GM19035 (cell line): Measurements from ENCODE around the gene SENP5.

ENCODE experiments used
- ATAC-seq: cut with Tn5 transposase; IDR thresholded peaks from one replicate; pipeline ENCODE4 v1.9.1; 2021; ENCODE audit not compliant: unreplicated experiment

The SENP5 gene

GRCh38 chr3:196886144-196886543, 18.4 kb downstream of the SENP5 start:
- ATAC-seq = peak; percentile 45

GRCh38 chr3:196889844-196890708, 22.4 kb downstream of the SENP5 start:
- ATAC-seq = no peak

- ATAC-seq = no peak
Measured at GRCh38 chr3:196894557-196895295, 27.0 kb downstream of the SENP5 start.

DNA sequence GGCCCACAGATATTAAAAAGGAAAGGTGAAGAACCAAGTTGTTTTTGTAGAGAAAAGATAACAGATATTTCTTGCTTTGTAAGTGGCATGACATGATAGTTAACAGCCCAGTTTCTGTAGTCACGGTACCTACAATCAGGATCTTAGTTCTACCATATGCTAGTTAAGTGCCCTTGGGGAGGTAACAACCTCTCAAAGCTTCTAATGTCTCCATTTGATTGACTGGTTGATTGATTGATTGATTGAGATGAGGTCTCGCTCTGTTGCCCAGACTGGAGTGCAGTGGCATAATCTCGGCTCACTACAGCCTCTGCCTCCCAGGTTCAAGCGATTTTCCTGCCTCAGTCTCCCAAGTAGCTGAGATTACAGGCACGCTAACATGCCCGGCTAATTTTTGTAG, 28.5 kb downstream of the SENP5 start:
- ATAC-seq = no peak

DNA sequence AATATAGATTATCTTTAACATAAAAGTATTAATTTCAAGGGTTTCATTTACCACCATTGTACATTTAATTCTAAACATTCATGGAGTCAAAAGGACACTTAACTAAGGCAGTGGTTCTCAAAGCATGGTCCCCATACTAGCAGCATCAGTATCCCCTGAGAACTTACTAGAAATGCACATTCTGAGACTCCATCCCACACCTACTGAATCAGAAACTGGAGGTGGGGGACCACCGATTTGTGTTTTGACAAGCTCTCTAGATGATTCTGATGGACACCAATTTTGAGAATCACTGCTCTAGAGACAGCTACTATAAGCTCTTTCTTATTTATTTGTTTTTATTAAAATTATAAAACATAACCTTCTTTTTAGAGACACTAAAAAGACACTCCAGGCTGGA, 34.0 kb downstream of the SENP5 start:
- ATAC-seq = no peak

GRCh38 chr3:196902296-196902695, 34.6 kb downstream of the SENP5 start:
- ATAC-seq = no peak

GRCh38 chr3:196903740-196904139, 36.0 kb downstream of the SENP5 start:
- ATAC-seq = no peak

DNA sequence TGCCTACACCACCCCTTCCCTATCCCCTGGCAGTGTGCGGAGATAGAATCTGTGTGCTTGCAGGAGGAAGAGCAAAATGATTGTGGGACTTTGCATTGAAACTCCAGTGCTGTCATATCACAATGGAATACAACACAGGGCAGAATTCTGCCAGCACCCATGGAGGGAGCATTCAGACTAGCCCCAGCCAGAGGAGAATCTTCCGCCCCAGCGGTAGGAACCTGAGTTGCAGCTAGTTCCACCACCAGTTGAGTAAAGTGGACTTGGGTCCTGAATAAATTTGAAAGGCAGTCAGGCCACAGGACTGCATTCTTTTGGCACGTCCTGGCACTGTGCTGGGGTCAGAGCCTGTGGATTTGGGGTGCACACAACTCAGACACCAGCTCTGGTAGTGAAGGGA, 47.1 kb downstream of the SENP5 start:
- no peak for ATAC-seq

DNA sequence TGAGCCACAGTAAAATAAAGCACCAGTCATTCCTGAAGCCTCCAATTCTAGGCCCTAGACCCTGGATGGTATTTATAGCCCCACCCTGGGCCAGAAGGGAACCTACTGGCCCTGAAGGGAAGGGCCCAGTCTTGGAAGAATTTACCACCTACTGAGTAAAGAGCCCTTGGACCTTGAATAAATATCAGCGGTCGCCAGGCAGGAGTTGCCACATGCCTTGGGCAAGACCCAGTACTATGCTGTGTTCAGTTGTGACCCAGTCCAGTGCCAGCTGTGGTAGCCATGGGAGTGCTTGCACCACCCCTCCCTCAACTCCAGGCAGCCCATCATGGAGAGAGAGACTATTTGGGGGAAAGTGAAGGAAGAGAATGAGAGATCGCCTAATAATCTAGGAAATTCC, 47.7 kb downstream of the SENP5 start:
- ATAC-seq = no peak

DNA sequence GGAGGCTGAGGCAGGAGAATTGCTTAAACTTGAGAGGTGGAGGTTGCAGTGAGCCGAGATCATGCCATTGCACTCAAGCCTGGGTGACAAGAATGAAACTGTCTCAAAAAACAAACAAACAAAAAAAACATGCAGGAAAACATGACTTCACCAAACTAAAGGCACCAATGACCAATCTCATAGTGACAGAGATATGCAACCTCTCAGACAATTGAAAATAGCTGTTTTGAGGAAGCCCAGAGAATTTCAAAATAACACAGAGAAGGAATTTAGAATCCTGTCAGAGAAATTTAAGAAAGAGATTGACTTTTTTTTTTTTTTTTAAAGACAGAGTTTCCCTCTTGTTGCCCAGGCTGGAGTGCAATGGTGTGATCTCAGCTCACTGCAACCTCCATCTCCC, 48.5 kb downstream of the SENP5 start:
- no peak for ATAC-seq

- no peak for ATAC-seq
Measured at GRCh38 chr3:196916995-196917394, 49.3 kb downstream of the SENP5 start.

- ATAC-seq = no peak
Measured at GRCh38 chr3:196918968-196919367, 51.2 kb downstream of the SENP5 start.

DNA sequence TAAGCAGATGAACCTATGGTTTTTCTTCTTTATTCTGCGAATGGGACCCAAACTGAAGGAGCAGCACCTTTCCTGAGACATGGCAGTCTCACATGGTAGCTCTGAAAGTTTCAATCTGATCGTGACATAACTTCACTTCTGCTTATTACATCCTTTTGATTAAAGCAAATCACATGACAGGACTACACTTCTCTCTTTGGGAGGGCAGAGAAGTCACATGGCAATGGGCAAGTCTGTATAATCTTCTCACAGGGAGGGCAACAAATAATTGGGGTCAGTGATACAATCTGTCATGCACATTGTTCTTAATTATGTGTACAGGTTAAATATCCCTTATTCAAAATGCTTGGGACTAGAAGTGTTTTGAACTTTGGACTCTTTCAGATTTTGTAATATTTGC, 53.0 kb downstream of the SENP5 start:
- ATAC-seq = no peak

- no peak for ATAC-seq
Measured at GRCh38 chr3:196927571-196928453, 60.1 kb downstream of the SENP5 start.

GRCh38 chr3:196931157-196931556, 63.4 kb downstream of the SENP5 start:
- ATAC-seq = no peak

- ATAC-seq = peak; percentile 45
Measured at GRCh38 chr3:196931828-196932587, 64.3 kb downstream of the SENP5 start.

DNA sequence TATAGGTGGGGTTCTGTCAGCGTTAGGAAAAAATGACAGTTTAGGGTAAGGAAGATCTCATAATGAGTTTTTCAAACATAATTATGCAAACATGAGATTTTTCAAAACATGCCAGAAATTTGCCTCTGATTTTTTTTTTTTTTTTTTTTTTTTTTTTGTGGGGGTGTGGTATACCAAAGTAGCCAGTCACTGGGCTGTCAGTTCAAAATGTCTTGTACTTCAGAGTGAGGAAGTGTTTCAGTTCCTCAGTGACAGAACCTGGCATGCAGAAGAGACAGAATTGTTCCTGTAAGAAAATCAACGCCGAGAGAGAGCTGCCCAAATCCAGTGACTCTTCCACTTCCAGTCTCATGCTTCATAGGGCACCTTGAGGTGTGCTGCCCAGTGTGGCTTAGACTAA, 64.9 kb downstream of the SENP5 start:
- peak; percentile 56 for ATAC-seq

GRCh38 chr3:196936288-196936687, 68.6 kb downstream of the SENP5 start:
- no peak for ATAC-seq

DNA sequence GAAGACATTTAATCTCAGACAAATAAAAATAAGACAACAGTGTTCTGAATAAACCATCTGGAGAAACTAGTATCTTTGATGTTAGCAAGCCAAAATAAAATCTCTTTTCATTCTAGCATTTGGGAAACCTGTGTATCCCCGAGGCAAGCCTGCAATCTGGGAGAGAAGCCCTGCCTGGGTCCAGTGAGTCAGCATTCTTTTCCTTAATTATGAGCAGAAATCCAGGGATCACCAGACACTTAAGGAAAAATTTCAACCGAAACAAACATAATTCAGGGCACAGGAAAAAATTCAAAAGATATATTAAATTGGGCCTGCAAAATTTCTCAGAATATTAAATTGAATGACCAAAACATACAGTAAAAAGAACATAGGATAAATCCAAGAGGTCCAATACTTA, 70.4 kb downstream of the SENP5 start:
- ATAC-seq = no peak

DNA sequence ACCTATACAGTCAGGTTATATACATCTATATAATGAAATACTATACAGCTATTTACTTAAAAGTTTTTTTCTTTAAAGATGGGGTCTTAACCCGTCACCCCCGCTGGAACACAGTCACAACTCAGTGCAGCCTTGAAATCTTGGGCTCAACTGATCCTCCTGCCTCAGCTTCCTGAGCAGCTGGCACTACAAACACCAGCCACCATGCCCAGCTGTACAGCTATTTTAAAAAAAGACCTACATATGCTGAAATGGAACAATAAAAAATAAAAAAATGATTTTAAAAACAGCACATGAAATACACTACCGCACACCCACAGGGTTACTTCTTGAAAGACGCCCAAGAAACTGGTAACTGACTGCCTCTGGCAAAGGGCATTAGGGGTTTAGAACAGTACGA, 70.9 kb downstream of the SENP5 start:
- ATAC-seq = no peak
